B cell (primary cell): Measurements from ENCODE around the gene DRP2. TPM values are rescaled to one million over a fixed set of nuclear protein-coding genes. Genes with fewer than 3 reads are reported as not detected.

Source experiments
- ATAC-seq: fragments of 200-7000 bp; cut with Tn5 transposase; one replicate; pipeline ENCODE4 v1.10.0; 2021; ENCODE audit warnings: low read depth, mild to moderate bottlenecking, moderate number of reproducible peaks, moderate library complexity
- CTCF ChIA-PET: fragments of 350-600 bp; sonication (Branson Sonifier 250); formaldehyde crosslinking; loops from one replicate; lab custom pipeline; 2021; ENCODE audit warnings: antibody characterized with exemption, inconsistent platforms; lab: Charles Lee
- POLR2A ChIA-PET: fragments of 350-600 bp; sonication (Branson Sonifier 250); formaldehyde crosslinking; loops from one replicate; lab custom pipeline; 2021; ENCODE audit warnings: antibody characterized with exemption; lab: Charles Lee
- DNase-seq: peaks from one replicate; pipeline ENCODE4 v3.0.0; 2013
- H2AFZ ChIP-seq: 2 replicates; pipeline ENCODE4 v1.6.1; 2012; ENCODE audit warnings: mild to moderate bottlenecking, low read depth, low read length; ENCODE audit not compliant: insufficient read depth, poor library complexity, severe bottlenecking
- H3K27ac ChIP-seq, 2 donors: 1 replicate in 1 of 2; 2 replicates in 1 of 2; pipeline ENCODE4 v1.5.1; 2012 to 2013; ENCODE audit warnings: low read length in 2 of 2, mild to moderate bottlenecking in 2 of 2, moderate library complexity in 1 of 2
- H3K27me3 ChIP-seq, 4 experiments: fragments of 200-600 bp in 1 of 4; sonication (generic) in 1 of 4; replicated peaks in 1 of 4; 1 replicate in 2 of 4; 2 replicates in 2 of 4; pipeline versions ENCODE4 v1.6.1 to v1.7.0; 2013 to 2016; ENCODE audit warnings: low read length in 3 of 4, mild to moderate bottlenecking in 2 of 4, mixed read lengths in 1 of 4, moderate library complexity in 1 of 4; ENCODE audit not compliant: insufficient read depth in 4 of 4, control insufficient read depth in 3 of 4; ENCODE audit errors: control extremely low read depth in 1 of 4
- H3K36me3 ChIP-seq, 2 experiments: replicated peaks in 1 of 2; 1 replicate in 1 of 2; 2 replicates in 1 of 2; pipeline versions ENCODE4 v1.6.1 to v1.7.1; 2013; ENCODE audit warnings: low read length in 1 of 2; ENCODE audit not compliant: insufficient read depth in 2 of 2, control insufficient read depth in 1 of 2; ENCODE audit errors: control extremely low read depth in 1 of 2, extremely low read depth in 1 of 2
- H3K4me1 ChIP-seq, 2 donors: fragments of 200-600 bp in 1 of 2; sonication (generic) in 1 of 2; 1 replicate in 1 of 2; 2 replicates in 1 of 2; pipeline versions ENCODE4 v1.5.1 to v1.6.1; 2013 to 2017; ENCODE audit warnings: low read length in 2 of 2; ENCODE audit not compliant: control insufficient read depth in 2 of 2, insufficient read depth in 2 of 2
- H3K4me2 ChIP-seq: replicated peaks from 2 replicates; pipeline ENCODE3; 2012; ENCODE audit warnings: mild to moderate bottlenecking, low read depth, low read length; ENCODE audit not compliant: poor library complexity, severe bottlenecking
- H3K4me3 ChIP-seq, 5 experiments: fragments of 200-600 bp in 1 of 5; sonication (generic) in 1 of 5; 1 replicate in 3 of 5; 2 replicates in 2 of 5; pipeline versions ENCODE4 v1.5.1 to v1.7.0; 2011 to 2016; ENCODE audit warnings: low read length in 4 of 5, mild to moderate bottlenecking in 4 of 5, low read depth in 2 of 5, control low read depth in 1 of 5, moderate library complexity in 1 of 5; ENCODE audit not compliant: insufficient read depth in 1 of 5; ENCODE audit errors: control extremely low read depth in 1 of 5, extremely low read depth in 1 of 5
- H3K79me2 ChIP-seq: fragments of 200-600 bp; sonication (generic); one replicate; pipeline ENCODE4 v1.6.0; 2016; ENCODE audit warnings: low read length; ENCODE audit not compliant: control insufficient read depth, insufficient read depth
- H3K9ac ChIP-seq: fragments of 200-600 bp; sonication (generic); 2 replicates; pipeline ENCODE4 v1.6.1; 2017; ENCODE audit warnings: mild to moderate bottlenecking, low read length, moderate library complexity
- H3K9me3 ChIP-seq, 3 donors: one replicate each; pipeline versions ENCODE4 v1.6.1 to v1.7.1; 2013; ENCODE audit warnings: low read length in 2 of 3; ENCODE audit not compliant: control insufficient read depth in 2 of 3, insufficient read depth in 1 of 3; ENCODE audit errors: control extremely low read depth in 1 of 3
- H4K20me1 ChIP-seq: 2 replicates; pipeline ENCODE4 v1.6.0; 2012; ENCODE audit warnings: mild to moderate bottlenecking, low read length; ENCODE audit not compliant: insufficient read depth, control insufficient read depth, poor library complexity, severe bottlenecking
- H3K27ac Mint-ChIP-seq: one replicate; pipeline ENCODE4 v1.8.0; 2021; ENCODE audit warnings: mixed read lengths
- H3K27me3 Mint-ChIP-seq: one replicate; pipeline ENCODE4 v1.8.0; 2021; ENCODE audit warnings: mixed read lengths
- H3K4me1 Mint-ChIP-seq: one replicate; pipeline ENCODE4 v1.8.0; 2021; ENCODE audit warnings: mixed read lengths
- H3K4me3 Mint-ChIP-seq: one replicate; pipeline ENCODE4 v1.8.0; 2021; ENCODE audit warnings: mixed read lengths
- H3K9me3 Mint-ChIP-seq: one replicate; pipeline ENCODE4 v1.8.0; 2022; ENCODE audit warnings: mixed read lengths; ENCODE audit not compliant: insufficient read depth
- EZH2 ChIP-seq: IDR thresholded peaks from 2 replicates; pipeline ENCODE4 v1.6.1; 2012; ENCODE audit warnings: borderline replicate concordance, low read depth, mild to moderate bottlenecking, moderate library complexity, low read length; ENCODE audit not compliant: insufficient read depth, poor library complexity, severe bottlenecking
- WGBS: methylation state at CpG from one replicate; pipeline ENCODE4 v1.1.5; 2013; ENCODE audit warnings: missing lambda C conversion rate; ENCODE audit not compliant: insufficient coverage; 5-methylcytosine and 5-hydroxymethylcytosine counted together
- intact Hi-C: fragments of 100-400 bp; cut with micrococcal nuclease; formaldehyde crosslinking; loops from one replicate; pipeline ENCODE4 v1.10.0; 2022
- polyA plus RNA-seq: library from polyadenylated mRNA; depleted of rRNA; stranded (reverse); fragments of >200 nt; gene quantifications from 2 replicates; pipeline ENCODE4 v1.2.3, GENCODE V29; 2012
- total RNA-seq, 2 donors: library from RNA; stranded (reverse); fragments of 120-200 nt in 1 of 2; gene quantifications; 1 replicate in 1 of 2; 2 replicates in 1 of 2; pipeline versions ENCODE4 v1.2.3 to v1.2.4, GENCODE V29; 2013 to 2022
- TF ChIP-seq, protein P1 (sequence below): fragments of 200-600 bp; IDR thresholded peaks from one replicate; pipeline ENCODE4 v1.8.0; 2022; ENCODE audit warnings: antibody characterized with exemption, mild to moderate bottlenecking

DRP2 gene
- total and polyA plus RNA-seq, 2 donors (not counting 1 experiment from before 2014, with no cell fraction given): 0.04 TPM; not detected in 1

GRCh38 chrX:101276238-101276637 is 56.7 kb downstream of the DRP2 start:
- no peak overlapping the region for H3K9ac ChIP-seq
- H3K79me2 ChIP-seq: no peaks in the 10 kb centered on the region
- CTCF ChIA-PET: no interaction called here
- Mint-ChIP-seq H3K4me3 (no peak overlapping the region), H3K27ac (no peak overlapping the region), H3K27me3 (no peaks in the 10 kb centered on the region), H3K9me3 (no peaks in the 10 kb centered on the region), H3K4me1 (no peaks in the 10 kb centered on the region)
- POLR2A ChIA-PET: no interaction called here
- no peak overlapping the region for H3K4me3 ChIP-seq
- WGBS: 100% methylated on average over 1 of the region's 2 CpGs
- H2AFZ ChIP-seq: no peak overlapping the region
- H3K4me1 ChIP-seq: no peaks in the 10 kb centered on the region
- no peak for ATAC-seq
- TF ChIP-seq, protein P1, sequence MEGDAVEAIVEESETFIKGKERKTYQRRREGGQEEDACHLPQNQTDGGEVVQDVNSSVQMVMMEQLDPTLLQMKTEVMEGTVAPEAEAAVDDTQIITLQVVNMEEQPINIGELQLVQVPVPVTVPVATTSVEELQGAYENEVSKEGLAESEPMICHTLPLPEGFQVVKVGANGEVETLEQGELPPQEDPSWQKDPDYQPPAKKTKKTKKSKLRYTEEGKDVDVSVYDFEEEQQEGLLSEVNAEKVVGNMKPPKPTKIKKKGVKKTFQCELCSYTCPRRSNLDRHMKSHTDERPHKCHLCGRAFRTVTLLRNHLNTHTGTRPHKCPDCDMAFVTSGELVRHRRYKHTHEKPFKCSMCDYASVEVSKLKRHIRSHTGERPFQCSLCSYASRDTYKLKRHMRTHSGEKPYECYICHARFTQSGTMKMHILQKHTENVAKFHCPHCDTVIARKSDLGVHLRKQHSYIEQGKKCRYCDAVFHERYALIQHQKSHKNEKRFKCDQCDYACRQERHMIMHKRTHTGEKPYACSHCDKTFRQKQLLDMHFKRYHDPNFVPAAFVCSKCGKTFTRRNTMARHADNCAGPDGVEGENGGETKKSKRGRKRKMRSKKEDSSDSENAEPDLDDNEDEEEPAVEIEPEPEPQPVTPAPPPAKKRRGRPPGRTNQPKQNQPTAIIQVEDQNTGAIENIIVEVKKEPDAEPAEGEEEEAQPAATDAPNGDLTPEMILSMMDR: no peak
- no peak for TF ChIP-seq EZH2
- H4K20me1 ChIP-seq: no peaks in the 10 kb centered on the region
- intact Hi-C loops: no loop called here
- no peak overlapping the region for H3K27ac ChIP-seq
- no peaks in the 10 kb centered on the region for H3K9me3 ChIP-seq
- DNase-seq: no peak
- H3K36me3 ChIP-seq: no peaks in the 10 kb centered on the region
- no peaks in the 10 kb centered on the region for H3K27me3 ChIP-seq
- no peak overlapping the region for H3K4me2 ChIP-seq

- WGBS: no CpG with 5 or more reads among the region's 2 CpGs
- intact Hi-C loops: loop anchor here (2.0 to 5.0 kb wide), 2 partner anchors 130 to 601 kb away; no protein-coding TSS in a partner anchor
- ATAC-seq (peak; percentile 47), DNase-seq (peak; percentile 51)
- H3K4me3 Mint-ChIP-seq: no peak overlapping the region
- no peak overlapping the region for H3K27ac Mint-ChIP-seq
- no peaks in the 10 kb centered on the region for H3K4me1 Mint-ChIP-seq
- ChIA-PET CTCF (interaction anchor here (1.2 to 1.7 kb wide), 3 partner anchors 17 to 392 kb away, joined by 3 to 6 read pairs (median 4); no protein-coding TSS in a partner anchor), POLR2A (no interaction called here)
- H3K79me2 ChIP-seq: no peaks in the 10 kb centered on the region
- TF ChIP-seq EZH2: no peak
- TF ChIP-seq, protein P1: peak; percentile 64
- H2AFZ ChIP-seq: no peak overlapping the region
- H4K20me1 ChIP-seq: no peaks in the 10 kb centered on the region
- H3K36me3 ChIP-seq: no peaks in the 10 kb centered on the region
- H3K4me1 ChIP-seq: no peaks in the 10 kb centered on the region
- no peak overlapping the region for H3K9ac ChIP-seq
- no peak overlapping the region for H3K4me2 ChIP-seq
- H3K27me3 ChIP-seq: peaks cover 0 to 3% (median 0%) of the 10 kb centered on the region in 4 experiments
- H3K27me3 Mint-ChIP-seq: peaks cover 2% of the 10 kb centered on the region
- H3K27ac ChIP-seq: no peak overlapping the region
- H3K9me3 Mint-ChIP-seq: no peaks in the 10 kb centered on the region
- no peak overlapping the region for H3K4me3 ChIP-seq
- peaks cover 0 to 3% (median 0%) of the 10 kb centered on the region in 3 donors for H3K9me3 ChIP-seq
These were observed 67.8 kb downstream of the DRP2 start for GRCh38 chrX:101287402-101287801.
